SK-N-SH (cell line): ENCODE results near the gene PARVB. TPM values are rescaled to one million over a fixed set of nuclear protein-coding genes. Genes with fewer than 3 reads are reported as not detected.

Experiments used
- CTCF ChIA-PET: fragments of 300-600, 350-600 bp; formaldehyde crosslinking; extraction: SDS; loops from one replicate; lab custom pipeline; 2021; lab: Yijun Ruan, JAX
- POLR2A ChIA-PET: fragments of 350-600 bp; sonication (Branson Sonifier 250); formaldehyde crosslinking; extraction: SDS; loops from one replicate; lab custom pipeline; 2020; ENCODE audit warnings: antibody characterized with exemption, inconsistent platforms; lab: Yijun Ruan, JAX
- DNase-seq: peaks from one replicate; pipeline ENCODE4 v3.0.0; 2012
- H2AFZ ChIP-seq: fragments of 200-600 bp; sonication (generic); 2 replicates; pipeline ENCODE4 v1.8.1; 2016; ENCODE audit warnings: antibody characterized with exemption, mild to moderate bottlenecking, low read depth
- H3F3A ChIP-seq: fragments of 200-600 bp; sonication (generic); replicated peaks from 2 replicates; pipeline ENCODE3; 2016; ENCODE audit warnings: antibody characterized with exemption, mild to moderate bottlenecking; ENCODE audit not compliant: insufficient read depth
- H3K27ac ChIP-seq, 2 experiments: fragments of 200-500 bp in 1 of 2; fragments of 200-600 bp in 1 of 2; sonication (Bioruptor generic) in 1 of 2; sonication (generic), shearing (Covaris generic) in 1 of 2; 2 replicates each; pipeline versions ENCODE4 v1.5.1 to v1.6.1; 2014 to 2016; ENCODE audit warnings: low read depth in 2 of 2, inconsistent platforms in 1 of 2, low read length in 1 of 2, mild to moderate bottlenecking in 1 of 2, mixed read lengths in 1 of 2
- H3K27me3 ChIP-seq: fragments of 200-600 bp; sonication (generic), shearing (Covaris generic); 2 replicates; pipeline ENCODE4 v1.6.1; 2016; ENCODE audit warnings: mixed run types; ENCODE audit not compliant: insufficient read depth
- H3K36me3 ChIP-seq, 2 experiments: fragments of 200-500 bp in 1 of 2; fragments of 200-600 bp in 1 of 2; sonication (Bioruptor generic) in 1 of 2; sonication (generic) in 1 of 2; replicated peaks in 1 of 2; 2 replicates each; pipeline versions ENCODE3 to v1.5.1; 2014 to 2016; ENCODE audit warnings: low read length in 1 of 2, mild to moderate bottlenecking in 1 of 2; ENCODE audit not compliant: insufficient read depth in 2 of 2, control insufficient read depth in 1 of 2
- H3K4me1 ChIP-seq, 2 experiments: fragments of 200-500 bp in 1 of 2; fragments of 200-600 bp in 1 of 2; sonication (Bioruptor generic) in 1 of 2; sonication (generic), shearing (Covaris generic) in 1 of 2; 2 replicates each; pipeline versions ENCODE4 v1.5.1 to v1.6.1; 2014 to 2016; ENCODE audit warnings: low read depth in 1 of 2, low read length in 1 of 2, mixed run types in 1 of 2; ENCODE audit not compliant: insufficient read depth in 2 of 2, control insufficient read depth in 1 of 2
- H3K4me2 ChIP-seq: fragments of 200-600 bp; sonication (generic), shearing (Covaris generic); 2 replicates; pipeline ENCODE4 v1.6.1; 2017; ENCODE audit warnings: mixed run types
- H3K4me3 ChIP-seq, 2 experiments: fragments of 200-500 bp in 1 of 2; fragments of 200-600 bp in 1 of 2; sonication (Bioruptor generic) in 1 of 2; sonication (generic), shearing (Covaris generic) in 1 of 2; 2 replicates each; pipeline versions ENCODE4 v1.5.1 to v1.8.1; 2014 to 2016; ENCODE audit warnings: low read depth in 2 of 2, inconsistent platforms in 1 of 2, low read length in 1 of 2, mild to moderate bottlenecking in 1 of 2, mixed read lengths in 1 of 2, moderate library complexity in 1 of 2
- H3K79me2 ChIP-seq: fragments of 200-600 bp; sonication (generic); 2 replicates; pipeline ENCODE4 v1.8.1; 2017; ENCODE audit warnings: mild to moderate bottlenecking; ENCODE audit not compliant: insufficient read depth
- H3K9ac ChIP-seq: fragments of 200-600 bp; sonication (generic); 2 replicates; pipeline ENCODE4 v1.6.1; 2017; ENCODE audit warnings: mixed run types
- H3K9me2 ChIP-seq: fragments of 200-600 bp; sonication (generic); 2 replicates; pipeline ENCODE4 v1.6.1; 2017; ENCODE audit warnings: mixed run types
- H3K9me3 ChIP-seq: fragments of 200-600 bp; sonication (generic); 2 replicates; pipeline ENCODE4 v1.6.1; 2017; ENCODE audit warnings: mixed run types, mild to moderate bottlenecking, moderate library complexity
- H4K20me1 ChIP-seq: fragments of 200-600 bp; sonication (generic); 2 replicates; pipeline ENCODE4 v1.6.1; 2017; ENCODE audit warnings: mild to moderate bottlenecking, mixed run types; ENCODE audit not compliant: insufficient read depth
- CTCF ChIP-seq: fragments of 200-600 bp; sonication (generic); IDR thresholded peaks from 2 replicates; pipeline ENCODE4 v1.6.1; 2017; ENCODE audit warnings: antibody characterized with exemption, mild to moderate bottlenecking, moderate library complexity
- EZH2phosphoT487 ChIP-seq: fragments of 200-600 bp; sonication (generic); IDR thresholded peaks from 2 replicates; pipeline ENCODE4 v1.6.1; 2017; ENCODE audit warnings: low read depth, mixed run types, mild to moderate bottlenecking, antibody characterized with exemption, moderate library complexity, borderline replicate concordance
- FOSL2 ChIP-seq: IDR thresholded peaks from 2 replicates; pipeline ENCODE4 v1.4.0; 2012; ENCODE audit warnings: low read depth, mild to moderate bottlenecking, moderate library complexity, borderline replicate concordance
- FOXJ3 ChIP-seq: sonication (generic); formaldehyde crosslinking; IDR thresholded peaks from 2 replicates; pipeline ENCODE4 v1.5.1; 2020; ENCODE audit warnings: mild to moderate bottlenecking, missing genetic modification reagents
- FOXM1 ChIP-seq: IDR thresholded peaks from 2 replicates; pipeline ENCODE4 v1.4.0; 2012; ENCODE audit warnings: low read depth, mild to moderate bottlenecking
- JUND ChIP-seq: IDR thresholded peaks from 2 replicates; pipeline ENCODE4 v1.4.0; 2012
- MXI1 ChIP-seq: IDR thresholded peaks from 2 replicates; pipeline ENCODE4 v1.6.1; 2012; ENCODE audit warnings: mild to moderate bottlenecking, low read depth, low read length, improper control_type of control experiment
- RAD21 ChIP-seq: IDR thresholded peaks from 2 replicates; pipeline ENCODE4 v1.6.1; 2012; ENCODE audit warnings: mild to moderate bottlenecking, low read length
- RFX5 ChIP-seq: IDR thresholded peaks from 2 replicates; pipeline ENCODE4 v1.6.1; 2012; ENCODE audit warnings: mild to moderate bottlenecking, improper control_type of control experiment, low read length
- RXRA ChIP-seq: IDR thresholded peaks from 2 replicates; pipeline ENCODE4 v1.4.0; 2012; ENCODE audit warnings: low read depth, mild to moderate bottlenecking, borderline replicate concordance
- SIN3A ChIP-seq: IDR thresholded peaks from 2 replicates; pipeline ENCODE4 v1.6.1; 2012; ENCODE audit warnings: low read depth, mild to moderate bottlenecking, low read length, moderate library complexity, borderline replicate concordance
- TAF1 ChIP-seq: IDR thresholded peaks from 2 replicates; pipeline ENCODE4 v1.6.1; 2012; ENCODE audit warnings: low read depth, mild to moderate bottlenecking, low read length, moderate library complexity, borderline replicate concordance
- YY1 ChIP-seq: IDR thresholded peaks from 2 replicates; pipeline ENCODE4 v1.4.0; 2012; ENCODE audit warnings: low read depth, mild to moderate bottlenecking
- ZBTB33 ChIP-seq: IDR thresholded peaks from 2 replicates; pipeline ENCODE4 v1.4.0; 2012; ENCODE audit warnings: low read depth, borderline replicate concordance
- WGBS: methylation state at CpG from one replicate; pipeline ENCODE4 v1.1.6; 2017; ENCODE audit warnings: low lambda C conversion rate; 5-methylcytosine and 5-hydroxymethylcytosine counted together
- polyA plus RNA-seq, 3 experiments: library from polyadenylated mRNA; depleted of rRNA; stranded (reverse); fragments of >200 nt; gene quantifications; 2 replicates each; pipeline ENCODE4 v1.2.3, GENCODE V29; 2012
- TF ChIP-seq, protein P1 (sequence below): IDR thresholded peaks from 2 replicates; pipeline ENCODE4 v1.6.1; 2012; ENCODE audit warnings: mild to moderate bottlenecking, low read depth, low read length, moderate library complexity
- TF ChIP-seq, protein P2 (sequence below): fragments of 150-350 bp; IDR thresholded peaks from 2 replicates; pipeline ENCODE4 v1.6.1; 2016; ENCODE audit warnings: mild to moderate bottlenecking, low read depth, low read length

The PARVB gene
- polyA plus RNA-seq, 1 of the 3 experiments (the other 2 are of a cell fraction): 87.8 TPM

- TF ChIP-seq, protein P1, sequence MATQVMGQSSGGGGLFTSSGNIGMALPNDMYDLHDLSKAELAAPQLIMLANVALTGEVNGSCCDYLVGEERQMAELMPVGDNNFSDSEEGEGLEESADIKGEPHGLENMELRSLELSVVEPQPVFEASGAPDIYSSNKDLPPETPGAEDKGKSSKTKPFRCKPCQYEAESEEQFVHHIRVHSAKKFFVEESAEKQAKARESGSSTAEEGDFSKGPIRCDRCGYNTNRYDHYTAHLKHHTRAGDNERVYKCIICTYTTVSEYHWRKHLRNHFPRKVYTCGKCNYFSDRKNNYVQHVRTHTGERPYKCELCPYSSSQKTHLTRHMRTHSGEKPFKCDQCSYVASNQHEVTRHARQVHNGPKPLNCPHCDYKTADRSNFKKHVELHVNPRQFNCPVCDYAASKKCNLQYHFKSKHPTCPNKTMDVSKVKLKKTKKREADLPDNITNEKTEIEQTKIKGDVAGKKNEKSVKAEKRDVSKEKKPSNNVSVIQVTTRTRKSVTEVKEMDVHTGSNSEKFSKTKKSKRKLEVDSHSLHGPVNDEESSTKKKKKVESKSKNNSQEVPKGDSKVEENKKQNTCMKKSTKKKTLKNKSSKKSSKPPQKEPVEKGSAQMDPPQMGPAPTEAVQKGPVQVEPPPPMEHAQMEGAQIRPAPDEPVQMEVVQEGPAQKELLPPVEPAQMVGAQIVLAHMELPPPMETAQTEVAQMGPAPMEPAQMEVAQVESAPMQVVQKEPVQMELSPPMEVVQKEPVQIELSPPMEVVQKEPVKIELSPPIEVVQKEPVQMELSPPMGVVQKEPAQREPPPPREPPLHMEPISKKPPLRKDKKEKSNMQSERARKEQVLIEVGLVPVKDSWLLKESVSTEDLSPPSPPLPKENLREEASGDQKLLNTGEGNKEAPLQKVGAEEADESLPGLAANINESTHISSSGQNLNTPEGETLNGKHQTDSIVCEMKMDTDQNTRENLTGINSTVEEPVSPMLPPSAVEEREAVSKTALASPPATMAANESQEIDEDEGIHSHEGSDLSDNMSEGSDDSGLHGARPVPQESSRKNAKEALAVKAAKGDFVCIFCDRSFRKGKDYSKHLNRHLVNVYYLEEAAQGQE: no peak
- no peak for TF ChIP-seq TAF1
- TF ChIP-seq FOSL2: no peak
- TF ChIP-seq EZH2phosphoT487: no peak
- TF ChIP-seq, protein P2, sequence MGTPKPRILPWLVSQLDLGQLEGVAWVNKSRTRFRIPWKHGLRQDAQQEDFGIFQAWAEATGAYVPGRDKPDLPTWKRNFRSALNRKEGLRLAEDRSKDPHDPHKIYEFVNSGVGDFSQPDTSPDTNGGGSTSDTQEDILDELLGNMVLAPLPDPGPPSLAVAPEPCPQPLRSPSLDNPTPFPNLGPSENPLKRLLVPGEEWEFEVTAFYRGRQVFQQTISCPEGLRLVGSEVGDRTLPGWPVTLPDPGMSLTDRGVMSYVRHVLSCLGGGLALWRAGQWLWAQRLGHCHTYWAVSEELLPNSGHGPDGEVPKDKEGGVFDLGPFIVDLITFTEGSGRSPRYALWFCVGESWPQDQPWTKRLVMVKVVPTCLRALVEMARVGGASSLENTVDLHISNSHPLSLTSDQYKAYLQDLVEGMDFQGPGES: no peak
- TF ChIP-seq CTCF: peak; percentile 52
- no peak for TF ChIP-seq FOXM1
- TF ChIP-seq JUND: no peak
- no peak for TF ChIP-seq RXRA
- TF ChIP-seq MXI1: 0 out of 2 replicates have a peak, but pooled peaks have one; percentile 39
- no peak for TF ChIP-seq YY1
- TF ChIP-seq, all 33 proteins: peak for 4
These were observed 61.7 kb downstream of the PARVB start (continued) for GRCh38 chr22:44085743-44086270.

- Histone ChIP-seq H3K4me3 (no peak overlapping the region), H3K36me3 (no peaks in the 10 kb centered on the region), H4K20me1 (no peaks in the 10 kb centered on the region), H3K9ac (no peak overlapping the region), H3K27me3 (no peaks in the 10 kb centered on the region), H3K4me2 (no peak overlapping the region), H3K4me1 (no peaks in the 10 kb centered on the region; a peak in 1 of 4 replicates), H3K9me2 (no peaks in the 10 kb centered on the region), H3K27ac (no peak overlapping the region), H3K9me3 (no peaks in the 10 kb centered on the region), H3F3A (no peaks in the 10 kb centered on the region), H2AFZ (no peak overlapping the region), H3K79me2 (no peaks in the 10 kb centered on the region)
- DNase-seq: no peak
- WGBS: 81% methylated on average over 17 of the region's 17 CpGs
- ChIA-PET POLR2A (interaction anchor here (1.1 kb wide), 1 partner anchor 131 kb away, joined by 3 read pairs; the partner anchor contains the start of gene SAMM50), CTCF (interaction anchor here (0.6 to 10.5 kb wide), 33 partner anchors 8 to 556 kb away, joined by 3 to 234 read pairs (median 3); partner anchors contain the start of gene PARVB)
- TF ChIP-seq SIN3A (no peak), FOXM1 (no peak), ZBTB33 (no peak), FOXJ3 (CRISPR knock-in tag) (no peak), JUND (no peak), RFX5 (no peak), RAD21 (no peak)
These were observed 62.4 kb downstream of the PARVB start for GRCh38 chr22:44086271-44087088.
